Measurements from ENCODE around the gene MYO1C. TPM values are rescaled to one million over a fixed set of nuclear protein-coding genes. Genes with fewer than 3 reads are reported as not detected.

Gene MYO1C
- 100 to 1,000 TPM in 1 of 2 donors, 10 to 100 TPM in 1; 94.4 to 120 TPM for total RNA-seq

GRCh38 chr17:1492249-1493206 lies at the start of gene MYO1C:
TSS of gene MYO1C (minus strand) at chr17:1492686. CDS start at chr17:1492487, 199 bp downstream.
- Histone ChIP-seq H3K27ac (peak within 1 kb of the TSS; percentile 84 to 91), H3K27me3 (replicated peaks; ENCODE audit: insufficient read depth) (no peaks in the 10 kb centered on the region), H3K4me3 (peak within 1 kb of the TSS; percentile 72 to 76), H3K4me1 (replicated peaks) (peaks cover 12% of the 10 kb centered on the region), H3K9me3 (no peaks in the 10 kb centered on the region), H3K36me3 (no peaks in the 10 kb centered on the region)
- intact Hi-C loops (cut with DNase I), result no loop called here
- 79% methylated on average over 35 of the region's 35 CpGs for WGBS
- TF ChIP-seq CTCF (IDR thresholded peaks at IDR 0.05) (no peak), POLR2A (IDR thresholded peaks at IDR 0.05) (no peak), POLR2AphosphoS5 (IDR thresholded peaks at IDR 0.05) (no peak)
- no peak for DNase-seq (ENCODE audit: low spot score)

- Histone ChIP-seq H3K27ac (no peak overlapping the region), H3K27me3 (replicated peaks; ENCODE audit: insufficient read depth) (no peaks in the 10 kb centered on the region), H3K4me3 (no peak overlapping the region), H3K4me1 (replicated peaks) (no peaks in the 10 kb centered on the region), H3K36me3 (peaks cover 2 to 19% of the 10 kb centered on the region in 2 donors), H3K9me3 (no peaks in the 10 kb centered on the region)
- DNase-seq (ENCODE audit: low spot score), result no peak
- no peak for TF ChIP-seq POLR2A (IDR thresholded peaks at IDR 0.05)
- TF ChIP-seq CTCF (IDR thresholded peaks at IDR 0.05), result no peak
- no peak for TF ChIP-seq POLR2AphosphoS5 (IDR thresholded peaks at IDR 0.05)
- intact Hi-C loops (cut with DNase I), result no loop called here
- 89% methylated on average over 4 of the region's 4 CpGs for WGBS
Measured at GRCh38 chr17:1541367-1541904, 49.0 kb upstream of the MYO1C start.

GRCh38 chr17:1539811-1540210 lies 47.3 kb upstream of the MYO1C start:
- intact Hi-C loops (cut with DNase I), result no loop called here
- H3K27ac ChIP-seq, result no peak overlapping the region
- H3K36me3 ChIP-seq, result peaks cover 4 to 24% of the 10 kb centered on the region in 2 donors
- DNase-seq (ENCODE audit: low spot score), result no peak
- WGBS, result 85% methylated on average over 15 of the region's 15 CpGs
- TF ChIP-seq POLR2AphosphoS5 (IDR thresholded peaks at IDR 0.05), result no peak
- no peak for TF ChIP-seq CTCF (IDR thresholded peaks at IDR 0.05)
- TF ChIP-seq POLR2A (IDR thresholded peaks at IDR 0.05), result no peak
- H3K9me3 ChIP-seq, result no peaks in the 10 kb centered on the region
- no peaks in the 10 kb centered on the region for H3K27me3 ChIP-seq (replicated peaks; ENCODE audit: insufficient read depth)
- no peak overlapping the region for H3K4me3 ChIP-seq
- no peaks in the 10 kb centered on the region for H3K4me1 ChIP-seq (replicated peaks)

GRCh38 chr17:1535737-1536136 lies 43.3 kb upstream of the MYO1C start:
- H3K27ac ChIP-seq, result no peak overlapping the region
- WGBS, result 81% methylated on average over 4 of the region's 4 CpGs
- no peaks in the 10 kb centered on the region for H3K27me3 ChIP-seq (replicated peaks; ENCODE audit: insufficient read depth)
- intact Hi-C loops (cut with DNase I), result no loop called here
- no peak for TF ChIP-seq POLR2A (IDR thresholded peaks at IDR 0.05)
- no peaks in the 10 kb centered on the region for H3K9me3 ChIP-seq
- no peak overlapping the region for H3K4me3 ChIP-seq
- DNase-seq (ENCODE audit: low spot score), result no peak
- no peaks in the 10 kb centered on the region for H3K4me1 ChIP-seq (replicated peaks)
- H3K36me3 ChIP-seq, result peaks cover 4 to 14% of the 10 kb centered on the region in 2 donors

- no peaks in the 10 kb centered on the region for H3K4me1 ChIP-seq (replicated peaks)
- no peaks in the 10 kb centered on the region for H3K9me3 ChIP-seq
- TF ChIP-seq POLR2A (IDR thresholded peaks at IDR 0.05) (no peak), CTCF (IDR thresholded peaks at IDR 0.05) (no peak), POLR2AphosphoS5 (IDR thresholded peaks at IDR 0.05) (no peak)
- intact Hi-C loops (cut with DNase I), result no loop called here
- H3K36me3 ChIP-seq, result peaks cover 4 to 14% of the 10 kb centered on the region in 2 donors
- H3K27me3 ChIP-seq (replicated peaks; ENCODE audit: insufficient read depth), result no peaks in the 10 kb centered on the region
- H3K27ac ChIP-seq, result no peak overlapping the region
- no peak overlapping the region for H3K4me3 ChIP-seq
- 87% methylated on average over 24 of the region's 24 CpGs for WGBS
- DNase-seq (ENCODE audit: low spot score), result no peak
Measured at GRCh38 chr17:1533661-1534325, 41.3 kb upstream of the MYO1C start.
